HEK293 (cell line): Measurements from ENCODE around the gene SREBF2.

Source experiments
- MZF1 ChIP-seq: fragments of 450-650 bp; formaldehyde crosslinking; IDR thresholded peaks from 2 replicates; pipeline ENCODE4 v1.5.1; 2017; ENCODE audit warnings: missing biosample characterization, missing genetic modification characterization, borderline replicate concordance
- ZBTB21 ChIP-seq: fragments of 450-650 bp; formaldehyde crosslinking; IDR thresholded peaks from 2 replicates; pipeline ENCODE4 v1.5.1; 2017; ENCODE audit warnings: missing biosample characterization, missing genetic modification characterization
- ZNF184 ChIP-seq: fragments of 450-650 bp; IDR thresholded peaks from 2 replicates; pipeline ENCODE4 v1.5.1; 2018; ENCODE audit warnings: missing biosample characterization, mild to moderate bottlenecking, missing genetic modification characterization
- ZNF292 ChIP-seq: fragments of 450-650 bp; formaldehyde crosslinking; IDR thresholded peaks from 2 replicates; pipeline ENCODE4 v1.5.1; 2016; ENCODE audit warnings: low read depth, missing biosample characterization, missing genetic modification characterization, borderline replicate concordance
- ZNF404 ChIP-seq: fragments of 450-650 bp; formaldehyde crosslinking; IDR thresholded peaks from 2 replicates; pipeline ENCODE4 v1.5.1; 2017; ENCODE audit warnings: missing biosample characterization, missing genetic modification characterization
- ZNF501 ChIP-seq: fragments of 450-650 bp; formaldehyde crosslinking; IDR thresholded peaks from 2 replicates; pipeline ENCODE4 v1.5.1; 2016; ENCODE audit warnings: missing biosample characterization, missing genetic modification characterization
- ZNF561 ChIP-seq: fragments of 450-650 bp; IDR thresholded peaks from 2 replicates; pipeline ENCODE4 v1.5.1; 2018; ENCODE audit warnings: missing biosample characterization, missing genetic modification characterization, borderline replicate concordance
- ZNF677 ChIP-seq: fragments of 450-650 bp; IDR thresholded peaks from 2 replicates; pipeline ENCODE4 v1.5.0; 2018; ENCODE audit warnings: missing biosample characterization, mild to moderate bottlenecking, missing genetic modification characterization, moderate library complexity
- TF ChIP-seq, protein P1 (sequence below): fragments of 450-650 bp; formaldehyde crosslinking; IDR thresholded peaks from 2 replicates; pipeline ENCODE4 v1.5.1; 2016; ENCODE audit warnings: missing biosample characterization, missing genetic modification characterization
- TF ChIP-seq, protein P2 (sequence below): fragments of 450-650 bp; formaldehyde crosslinking; IDR thresholded peaks from 2 replicates; pipeline ENCODE4 v1.5.1; 2016; ENCODE audit warnings: missing biosample characterization, missing genetic modification characterization, low read depth
- TF ChIP-seq, protein P3 (sequence below): fragments of 450-650 bp; formaldehyde crosslinking; IDR thresholded peaks from 2 replicates; pipeline ENCODE4 v1.5.1; 2016; ENCODE audit warnings: missing biosample characterization, missing genetic modification characterization
- TF ChIP-seq, protein P4 (sequence below): fragments of 450-650 bp; formaldehyde crosslinking; IDR thresholded peaks from 2 replicates; pipeline ENCODE4 v1.5.1; 2017; ENCODE audit warnings: missing biosample characterization, mild to moderate bottlenecking, missing genetic modification characterization, moderate library complexity
- TF ChIP-seq, protein P5 (sequence below): sonication (generic); formaldehyde crosslinking; IDR thresholded peaks from 2 replicates; pipeline ENCODE4 v1.8.1; 2022; ENCODE audit warnings: mild to moderate bottlenecking, moderate library complexity, missing genetic modification reagents

DNA sequence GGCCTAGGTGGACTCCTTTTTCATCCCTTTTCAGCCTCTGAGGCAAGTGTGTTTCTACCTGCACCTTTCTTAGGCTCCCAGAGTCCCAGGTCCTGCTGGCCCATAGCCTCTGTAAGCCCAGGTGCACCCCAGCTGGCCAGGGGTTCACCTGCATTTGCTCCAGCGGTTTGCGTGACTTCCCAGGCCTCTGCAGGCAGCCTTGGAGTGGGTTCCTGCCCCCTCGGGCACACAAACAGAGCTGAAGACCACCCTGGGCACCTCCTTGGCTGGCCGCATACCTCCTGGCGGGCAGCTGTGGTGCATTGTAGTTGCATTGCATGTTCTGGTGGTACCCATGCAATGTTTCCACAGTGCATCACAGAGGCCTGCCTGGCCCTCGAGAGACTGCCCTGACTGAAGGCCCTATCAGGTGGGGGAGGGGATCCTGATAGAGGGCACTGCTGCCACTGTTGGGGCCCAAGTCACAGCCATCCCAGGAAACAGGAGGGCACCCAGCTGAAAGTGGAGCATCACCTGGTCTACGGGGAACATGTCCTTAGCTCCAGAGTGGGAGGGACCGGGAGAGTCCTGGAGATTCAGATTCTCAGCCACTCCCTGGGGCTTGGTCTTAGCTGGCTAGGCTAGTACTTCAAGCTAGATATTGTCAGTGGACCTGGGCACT, 67.9 kb downstream of the SREBF2 start:
- TF ChIP-seq, protein P1, sequence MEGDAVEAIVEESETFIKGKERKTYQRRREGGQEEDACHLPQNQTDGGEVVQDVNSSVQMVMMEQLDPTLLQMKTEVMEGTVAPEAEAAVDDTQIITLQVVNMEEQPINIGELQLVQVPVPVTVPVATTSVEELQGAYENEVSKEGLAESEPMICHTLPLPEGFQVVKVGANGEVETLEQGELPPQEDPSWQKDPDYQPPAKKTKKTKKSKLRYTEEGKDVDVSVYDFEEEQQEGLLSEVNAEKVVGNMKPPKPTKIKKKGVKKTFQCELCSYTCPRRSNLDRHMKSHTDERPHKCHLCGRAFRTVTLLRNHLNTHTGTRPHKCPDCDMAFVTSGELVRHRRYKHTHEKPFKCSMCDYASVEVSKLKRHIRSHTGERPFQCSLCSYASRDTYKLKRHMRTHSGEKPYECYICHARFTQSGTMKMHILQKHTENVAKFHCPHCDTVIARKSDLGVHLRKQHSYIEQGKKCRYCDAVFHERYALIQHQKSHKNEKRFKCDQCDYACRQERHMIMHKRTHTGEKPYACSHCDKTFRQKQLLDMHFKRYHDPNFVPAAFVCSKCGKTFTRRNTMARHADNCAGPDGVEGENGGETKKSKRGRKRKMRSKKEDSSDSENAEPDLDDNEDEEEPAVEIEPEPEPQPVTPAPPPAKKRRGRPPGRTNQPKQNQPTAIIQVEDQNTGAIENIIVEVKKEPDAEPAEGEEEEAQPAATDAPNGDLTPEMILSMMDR (tag by site-specific recombination): no peak
- no peak for TF ChIP-seq MZF1 (tag by site-specific recombination)
- TF ChIP-seq, protein P2, sequence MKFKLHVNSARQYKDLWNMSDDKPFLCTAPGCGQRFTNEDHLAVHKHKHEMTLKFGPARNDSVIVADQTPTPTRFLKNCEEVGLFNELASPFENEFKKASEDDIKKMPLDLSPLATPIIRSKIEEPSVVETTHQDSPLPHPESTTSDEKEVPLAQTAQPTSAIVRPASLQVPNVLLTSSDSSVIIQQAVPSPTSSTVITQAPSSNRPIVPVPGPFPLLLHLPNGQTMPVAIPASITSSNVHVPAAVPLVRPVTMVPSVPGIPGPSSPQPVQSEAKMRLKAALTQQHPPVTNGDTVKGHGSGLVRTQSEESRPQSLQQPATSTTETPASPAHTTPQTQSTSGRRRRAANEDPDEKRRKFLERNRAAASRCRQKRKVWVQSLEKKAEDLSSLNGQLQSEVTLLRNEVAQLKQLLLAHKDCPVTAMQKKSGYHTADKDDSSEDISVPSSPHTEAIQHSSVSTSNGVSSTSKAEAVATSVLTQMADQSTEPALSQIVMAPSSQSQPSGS: no peak
- no peak for TF ChIP-seq ZNF404 (tag by site-specific recombination)
- no peak for TF ChIP-seq ZNF561 (tag by site-specific recombination)
- no peak for TF ChIP-seq ZNF184 (tag by site-specific recombination)
- TF ChIP-seq ZNF501: no peak
- TF ChIP-seq, protein P3, sequence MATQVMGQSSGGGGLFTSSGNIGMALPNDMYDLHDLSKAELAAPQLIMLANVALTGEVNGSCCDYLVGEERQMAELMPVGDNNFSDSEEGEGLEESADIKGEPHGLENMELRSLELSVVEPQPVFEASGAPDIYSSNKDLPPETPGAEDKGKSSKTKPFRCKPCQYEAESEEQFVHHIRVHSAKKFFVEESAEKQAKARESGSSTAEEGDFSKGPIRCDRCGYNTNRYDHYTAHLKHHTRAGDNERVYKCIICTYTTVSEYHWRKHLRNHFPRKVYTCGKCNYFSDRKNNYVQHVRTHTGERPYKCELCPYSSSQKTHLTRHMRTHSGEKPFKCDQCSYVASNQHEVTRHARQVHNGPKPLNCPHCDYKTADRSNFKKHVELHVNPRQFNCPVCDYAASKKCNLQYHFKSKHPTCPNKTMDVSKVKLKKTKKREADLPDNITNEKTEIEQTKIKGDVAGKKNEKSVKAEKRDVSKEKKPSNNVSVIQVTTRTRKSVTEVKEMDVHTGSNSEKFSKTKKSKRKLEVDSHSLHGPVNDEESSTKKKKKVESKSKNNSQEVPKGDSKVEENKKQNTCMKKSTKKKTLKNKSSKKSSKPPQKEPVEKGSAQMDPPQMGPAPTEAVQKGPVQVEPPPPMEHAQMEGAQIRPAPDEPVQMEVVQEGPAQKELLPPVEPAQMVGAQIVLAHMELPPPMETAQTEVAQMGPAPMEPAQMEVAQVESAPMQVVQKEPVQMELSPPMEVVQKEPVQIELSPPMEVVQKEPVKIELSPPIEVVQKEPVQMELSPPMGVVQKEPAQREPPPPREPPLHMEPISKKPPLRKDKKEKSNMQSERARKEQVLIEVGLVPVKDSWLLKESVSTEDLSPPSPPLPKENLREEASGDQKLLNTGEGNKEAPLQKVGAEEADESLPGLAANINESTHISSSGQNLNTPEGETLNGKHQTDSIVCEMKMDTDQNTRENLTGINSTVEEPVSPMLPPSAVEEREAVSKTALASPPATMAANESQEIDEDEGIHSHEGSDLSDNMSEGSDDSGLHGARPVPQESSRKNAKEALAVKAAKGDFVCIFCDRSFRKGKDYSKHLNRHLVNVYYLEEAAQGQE (tag by site-specific recombination): no peak
- no peak for TF ChIP-seq ZNF677 (tag by site-specific recombination)
- TF ChIP-seq, protein P4, sequence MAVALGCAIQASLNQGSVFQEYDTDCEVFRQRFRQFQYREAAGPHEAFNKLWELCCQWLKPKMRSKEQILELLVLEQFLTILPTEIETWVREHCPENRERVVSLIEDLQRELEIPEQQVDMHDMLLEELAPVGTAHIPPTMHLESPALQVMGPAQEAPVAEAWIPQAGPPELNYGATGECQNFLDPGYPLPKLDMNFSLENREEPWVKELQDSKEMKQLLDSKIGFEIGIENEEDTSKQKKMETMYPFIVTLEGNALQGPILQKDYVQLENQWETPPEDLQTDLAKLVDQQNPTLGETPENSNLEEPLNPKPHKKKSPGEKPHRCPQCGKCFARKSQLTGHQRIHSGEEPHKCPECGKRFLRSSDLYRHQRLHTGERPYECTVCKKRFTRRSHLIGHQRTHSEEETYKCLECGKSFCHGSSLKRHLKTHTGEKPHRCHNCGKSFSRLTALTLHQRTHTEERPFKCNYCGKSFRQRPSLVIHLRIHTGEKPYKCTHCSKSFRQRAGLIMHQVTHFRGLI (tag by site-specific recombination): no peak
- TF ChIP-seq ZBTB21 (tag by site-specific recombination): no peak
- TF ChIP-seq ZNF292 (tag by site-specific recombination): no peak
- TF ChIP-seq, protein P5, sequence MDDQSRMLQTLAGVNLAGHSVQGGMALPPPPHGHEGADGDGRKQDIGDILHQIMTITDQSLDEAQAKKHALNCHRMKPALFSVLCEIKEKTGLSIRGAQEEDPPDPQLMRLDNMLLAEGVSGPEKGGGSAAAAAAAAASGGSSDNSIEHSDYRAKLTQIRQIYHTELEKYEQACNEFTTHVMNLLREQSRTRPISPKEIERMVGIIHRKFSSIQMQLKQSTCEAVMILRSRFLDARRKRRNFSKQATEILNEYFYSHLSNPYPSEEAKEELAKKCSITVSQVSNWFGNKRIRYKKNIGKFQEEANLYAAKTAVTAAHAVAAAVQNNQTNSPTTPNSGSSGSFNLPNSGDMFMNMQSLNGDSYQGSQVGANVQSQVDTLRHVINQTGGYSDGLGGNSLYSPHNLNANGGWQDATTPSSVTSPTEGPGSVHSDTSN (CRISPR knock-in tag): no peak
